KMS-11 (cell line): Measurements from ENCODE around the gene NXT2.

Source experiments
- H2AFZ ChIP-seq: fragments of 200-600 bp; sonication (generic); 2 replicates; pipeline ENCODE4 v1.6.1; 2016; ENCODE audit warnings: antibody characterized with exemption, mixed run types, low read depth
- H3K27ac ChIP-seq: fragments of 200-600 bp; sonication (generic); 2 replicates; pipeline ENCODE4 v1.6.1; 2016; ENCODE audit warnings: mild to moderate bottlenecking, mixed run types
- H3K27me3 ChIP-seq: fragments of 200-600 bp; sonication (generic); 2 replicates; pipeline ENCODE4 v1.6.1; 2017; ENCODE audit warnings: mild to moderate bottlenecking, low read depth, mixed run types, moderate library complexity; ENCODE audit not compliant: insufficient read depth
- H3K36me3 ChIP-seq: fragments of 200-600 bp; sonication (generic); 2 replicates; pipeline ENCODE4 v1.6.1; 2017; ENCODE audit warnings: mild to moderate bottlenecking, mixed run types; ENCODE audit not compliant: insufficient read depth
- H3K4me1 ChIP-seq: fragments of 200-600 bp; sonication (generic); 2 replicates; pipeline ENCODE4 v1.6.1; 2016; ENCODE audit warnings: mild to moderate bottlenecking, low read depth, mixed run types; ENCODE audit not compliant: poor library complexity, severe bottlenecking
- H3K4me2 ChIP-seq: fragments of 200-600 bp; sonication (generic); 2 replicates; pipeline ENCODE4 v1.7.0; 2016; ENCODE audit warnings: mild to moderate bottlenecking, mixed run types
- H3K4me3 ChIP-seq: fragments of 200-600 bp; sonication (generic); IDR thresholded peaks from 2 replicates; pipeline ENCODE4 v1.6.1; 2017; ENCODE audit warnings: low read depth, low read length, mixed read lengths; ENCODE audit not compliant: insufficient read depth
- H3K79me2 ChIP-seq: fragments of 200-600 bp; sonication (generic); 2 replicates; pipeline ENCODE4 v1.6.1; 2016; ENCODE audit warnings: low read depth, mixed run types; ENCODE audit not compliant: insufficient read depth
- H3K9ac ChIP-seq: fragments of 200-600 bp; sonication (generic); 2 replicates; pipeline ENCODE4 v1.6.1; 2016; ENCODE audit warnings: mild to moderate bottlenecking, mixed run types
- H4K20me1 ChIP-seq: fragments of 200-600 bp; sonication (generic); 2 replicates; pipeline ENCODE4 v1.6.1; 2016; ENCODE audit warnings: mild to moderate bottlenecking, mixed run types; ENCODE audit not compliant: insufficient read depth
- CTCF ChIP-seq: fragments of 200-600 bp; sonication (generic); conservative IDR thresholded peaks from 2 replicates; pipeline ENCODE4 v1.6.1; 2017; ENCODE audit warnings: low read depth, mild to moderate bottlenecking, antibody characterized with exemption, low read length, moderate library complexity, mixed read lengths

Gene NXT2

GRCh38 chrX:109578916-109579315 is 42.3 kb downstream of the NXT2 start:
- no peaks in the 10 kb centered on the region for H4K20me1 ChIP-seq
- H2AFZ ChIP-seq = no peak overlapping the region
- no peak overlapping the region for H3K27ac ChIP-seq
- H3K27me3 ChIP-seq = no peaks in the 10 kb centered on the region
- TF ChIP-seq CTCF = no peak
- no peak overlapping the region for H3K9ac ChIP-seq
- no peaks in the 10 kb centered on the region for H3K36me3 ChIP-seq
- no peaks in the 10 kb centered on the region for H3K4me1 ChIP-seq
- no peak overlapping the region for H3K4me3 ChIP-seq
- H3K79me2 ChIP-seq = no peaks in the 10 kb centered on the region
- no peak overlapping the region for H3K4me2 ChIP-seq

GRCh38 chrX:109585488-109585887 is 48.8 kb downstream of the NXT2 start:
- Histone ChIP-seq H3K4me2 (no peak overlapping the region), H3K36me3 (no peaks in the 10 kb centered on the region), H3K27ac (no peak overlapping the region), H3K27me3 (no peaks in the 10 kb centered on the region), H4K20me1 (no peaks in the 10 kb centered on the region), H3K79me2 (no peaks in the 10 kb centered on the region), H3K4me1 (no peaks in the 10 kb centered on the region), H3K9ac (no peak overlapping the region), H2AFZ (no peak overlapping the region), H3K4me3 (no peak overlapping the region)
- no peak for TF ChIP-seq CTCF

GRCh38 chrX:109590176-109590575 is 53.5 kb downstream of the NXT2 start:
- Histone ChIP-seq H4K20me1 (no peaks in the 10 kb centered on the region), H3K9ac (no peak overlapping the region), H3K36me3 (no peaks in the 10 kb centered on the region), H2AFZ (no peak overlapping the region), H3K27ac (no peak overlapping the region), H3K4me3 (no peak overlapping the region), H3K4me2 (no peak overlapping the region), H3K4me1 (no peaks in the 10 kb centered on the region), H3K79me2 (no peaks in the 10 kb centered on the region), H3K27me3 (no peaks in the 10 kb centered on the region)
- TF ChIP-seq CTCF = no peak
